H9 (cell line): ENCODE data around the gene TRIM56. TPM values are rescaled to one million over a fixed set of nuclear protein-coding genes. Genes with fewer than 3 reads are reported as not detected.

Experiments
- DNase-seq: peaks from one replicate; pipeline ENCODE4 v3.0.0-alpha.2; 2017
- H2AFZ ChIP-seq: one replicate; pipeline ENCODE4 v1.6.1; 2013; ENCODE audit warnings: mild to moderate bottlenecking, low read length, control low read depth, moderate library complexity
- H2AK5ac ChIP-seq: 2 replicates; pipeline ENCODE4 v1.6.1; 2013; ENCODE audit warnings: low read length, control low read depth, mixed read lengths; ENCODE audit not compliant: insufficient read length
- H2BK120ac ChIP-seq: one replicate; pipeline ENCODE4 v1.6.1; 2013; ENCODE audit warnings: low read depth, mild to moderate bottlenecking, low read length, control low read depth, inconsistent platforms; ENCODE audit not compliant: poor library complexity, severe bottlenecking
- H2BK12ac ChIP-seq: 2 replicates; pipeline ENCODE4 v1.6.1; 2013; ENCODE audit warnings: low read length, control low read depth, mixed read lengths, low read depth; ENCODE audit not compliant: insufficient read length
- H2BK15ac ChIP-seq: 2 replicates; pipeline ENCODE4 v1.6.1; 2013; ENCODE audit warnings: low read depth, low read length, control low read depth
- H2BK20ac ChIP-seq: one replicate; pipeline ENCODE4 v1.6.1; 2013; ENCODE audit warnings: low read depth, mild to moderate bottlenecking, low read length, control low read depth, inconsistent platforms; ENCODE audit not compliant: poor library complexity, severe bottlenecking
- H2BK5ac ChIP-seq: 2 replicates; pipeline ENCODE4 v1.6.1; 2013; ENCODE audit warnings: low read length, control low read depth, mixed read lengths; ENCODE audit not compliant: insufficient read length
- H3K14ac ChIP-seq: 2 replicates; pipeline ENCODE4 v1.6.1; 2013; ENCODE audit warnings: low read length, control low read depth; ENCODE audit not compliant: insufficient read depth
- H3K18ac ChIP-seq: 2 replicates; pipeline ENCODE4 v1.6.1; 2013; ENCODE audit warnings: low read depth, mild to moderate bottlenecking, mixed read lengths, low read length, control low read depth; ENCODE audit not compliant: insufficient read length
- H3K23ac ChIP-seq: 2 replicates; pipeline ENCODE4 v1.6.1; 2013; ENCODE audit warnings: low read length, control low read depth, mixed read lengths, low read depth; ENCODE audit not compliant: insufficient read length
- H3K23me2 ChIP-seq: 2 replicates; pipeline ENCODE4 v1.6.1; 2013; ENCODE audit warnings: low read depth, mild to moderate bottlenecking, mixed read lengths, low read length, control low read depth; ENCODE audit not compliant: insufficient read length, poor library complexity, severe bottlenecking
- H3K27ac ChIP-seq: 2 replicates; pipeline ENCODE4 v1.5.1; 2013; ENCODE audit warnings: low read length, control low read depth, mixed read lengths, low read depth; ENCODE audit not compliant: insufficient read length
- H3K27me3 ChIP-seq: 2 replicates; pipeline ENCODE4 v1.6.1; 2013; ENCODE audit warnings: low read length, control low read depth, inconsistent platforms; ENCODE audit not compliant: insufficient read depth
- H3K4ac ChIP-seq: 2 replicates; pipeline ENCODE4 v1.6.1; 2013; ENCODE audit warnings: low read depth, mild to moderate bottlenecking, control low read depth, inconsistent platforms, low read length, moderate library complexity
- H3K4me1 ChIP-seq: 2 replicates; pipeline ENCODE4 v1.6.1; 2013; ENCODE audit warnings: low read length, control low read depth, inconsistent platforms; ENCODE audit not compliant: insufficient read depth
- H3K4me2 ChIP-seq: 2 replicates; pipeline ENCODE4 v1.6.1; 2013; ENCODE audit warnings: low read length, control low read depth, mixed read lengths; ENCODE audit not compliant: insufficient read length, insufficient read depth
- H3K56ac ChIP-seq: 2 replicates; pipeline ENCODE4 v1.6.1; 2013; ENCODE audit warnings: low read depth, mild to moderate bottlenecking, mixed read lengths, low read length, control low read depth; ENCODE audit not compliant: insufficient read length
- H3K79me1 ChIP-seq: 2 replicates; pipeline ENCODE4 v1.6.1; 2013; ENCODE audit warnings: low read depth, mild to moderate bottlenecking, moderate library complexity, low read length, control low read depth, inconsistent platforms; ENCODE audit not compliant: insufficient read depth, poor library complexity, severe bottlenecking
- H3K79me2 ChIP-seq: 2 replicates; pipeline ENCODE4 v1.6.1; 2013; ENCODE audit warnings: low read length, control low read depth, inconsistent platforms; ENCODE audit not compliant: insufficient read depth
- H3K9ac ChIP-seq: 2 replicates; pipeline ENCODE4 v1.6.1; 2013; ENCODE audit warnings: low read length, control low read depth, mixed read lengths; ENCODE audit not compliant: insufficient read length; ENCODE audit errors: extremely low read depth
- H3K9me3 ChIP-seq: one replicate; pipeline ENCODE4 v1.6.1; 2013; ENCODE audit warnings: low read depth, low read length, inconsistent platforms; ENCODE audit not compliant: control insufficient read depth
- H3T11ph ChIP-seq: one replicate; pipeline ENCODE4 v1.6.1; 2013; ENCODE audit warnings: mild to moderate bottlenecking, low read length, control low read depth, inconsistent platforms
- H4K20me1 ChIP-seq: one replicate; pipeline ENCODE4 v1.6.1; 2013; ENCODE audit not compliant: control insufficient read depth, insufficient read length, insufficient read depth
- H4K5ac ChIP-seq: 2 replicates; pipeline ENCODE4 v1.6.1; 2013; ENCODE audit warnings: low read depth, mild to moderate bottlenecking, mixed read lengths, low read length, control low read depth; ENCODE audit not compliant: insufficient read length
- H4K8ac ChIP-seq: replicated peaks from 2 replicates; pipeline ENCODE4 v1.6.1; 2013; ENCODE audit warnings: low read length, control low read depth, mixed read lengths, low read depth; ENCODE audit not compliant: insufficient read length
- H4K91ac ChIP-seq: 2 replicates; pipeline ENCODE4 v1.6.1; 2013; ENCODE audit warnings: low read depth, mild to moderate bottlenecking, moderate library complexity, mixed read lengths, low read length, control low read depth; ENCODE audit not compliant: insufficient read length
- H3K27ac Mint-ChIP-seq, 3 experiments: 2 replicates in 2 of 3; 3 replicates in 1 of 3; pipeline ENCODE4 v1.8.0; 2020 to 2021; ENCODE audit warnings: mixed read lengths in 3 of 3, mild to moderate bottlenecking in 1 of 3, moderate library complexity in 1 of 3
- H3K27me3 Mint-ChIP-seq: 2 replicates; pipeline ENCODE4 v1.8.0; 2021; ENCODE audit warnings: low read depth, mild to moderate bottlenecking, moderate library complexity, mixed read lengths
- H3K36me3 Mint-ChIP-seq, 3 experiments: 2 replicates in 2 of 3; 3 replicates in 1 of 3; pipeline ENCODE4 v1.8.0; 2020 to 2021; ENCODE audit warnings: low read depth in 3 of 3, mixed read lengths in 3 of 3; ENCODE audit not compliant: insufficient read depth in 1 of 3
- H3K4me1 Mint-ChIP-seq, 2 experiments: 2 replicates each; pipeline ENCODE4 v1.8.0; 2020; ENCODE audit warnings: mixed read lengths in 2 of 2
- H3K4me3 Mint-ChIP-seq, 2 experiments: 2 replicates in 1 of 2; 3 replicates in 1 of 2; pipeline ENCODE4 v1.8.0; 2020 to 2021; ENCODE audit warnings: mild to moderate bottlenecking in 2 of 2, mixed read lengths in 2 of 2, moderate library complexity in 1 of 2
- H3K9me3 Mint-ChIP-seq, 2 experiments: 2 replicates in 1 of 2; 3 replicates in 1 of 2; pipeline ENCODE4 v1.8.0; 2020; ENCODE audit warnings: mild to moderate bottlenecking in 2 of 2, mixed read lengths in 2 of 2, moderate library complexity in 1 of 2
- WGBS: extraction: QIAGEN DNeasy Blood & Tissue Kit; methylation state at CpG from one replicate; pipeline ENCODE4 v1.1.7; 2013; ENCODE audit warnings: missing lambda C conversion rate, low lambda C conversion rate, mixed read lengths; ENCODE audit not compliant: insufficient read length; ENCODE audit errors: extremely low coverage; 5-methylcytosine and 5-hydroxymethylcytosine counted together
- total RNA-seq: library from RNA; stranded (reverse); gene quantifications from 2 replicates; pipeline ENCODE4 v1.2.1, GENCODE V29; 2021
- TF ChIP-seq, protein P1 (sequence below): fragments of 200-600 bp; sonication (generic); conservative IDR thresholded peaks from 3 replicates; pipeline ENCODE4 v1.8.0; 2021; ENCODE audit warnings: antibody characterized with exemption, mild to moderate bottlenecking

TRIM56 gene
- total RNA-seq, 1 experiment from 2014 or later = 21.8 TPM

DNA sequence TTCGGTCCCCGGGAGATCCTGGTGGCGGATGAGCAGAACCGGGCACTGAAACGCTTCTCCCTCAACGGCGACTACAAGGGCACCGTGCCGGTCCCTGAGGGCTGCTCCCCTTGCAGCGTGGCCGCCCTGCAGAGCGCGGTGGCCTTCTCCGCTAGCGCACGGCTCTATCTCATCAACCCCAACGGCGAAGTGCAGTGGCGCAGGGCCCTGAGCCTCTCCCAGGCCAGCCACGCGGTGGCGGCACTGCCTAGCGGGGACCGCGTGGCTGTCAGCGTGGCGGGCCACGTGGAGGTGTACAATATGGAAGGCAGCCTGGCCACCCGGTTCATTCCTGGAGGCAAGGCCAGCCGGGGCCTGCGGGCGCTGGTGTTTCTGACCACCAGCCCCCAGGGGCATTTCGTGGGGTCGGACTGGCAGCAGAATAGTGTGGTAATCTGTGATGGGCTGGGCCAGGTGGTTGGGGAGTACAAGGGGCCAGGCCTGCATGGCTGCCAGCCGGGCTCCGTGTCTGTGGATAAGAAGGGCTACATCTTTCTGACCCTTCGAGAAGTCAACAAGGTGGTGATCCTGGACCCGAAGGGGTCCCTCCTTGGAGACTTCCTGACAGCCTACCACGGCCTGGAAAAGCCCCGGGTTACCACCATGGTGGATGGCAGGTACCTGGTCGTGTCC, 3.7 kb downstream of the TRIM56 start:
- Histone ChIP-seq H3K23ac (no peak overlapping the region), H2AK5ac (no peak overlapping the region), H3K4me2 (no peak overlapping the region), H2BK15ac (no peak overlapping the region), H3K79me2 (peaks cover 4% of the 10 kb centered on the region; the same call in 1 of the 2 replicates), H3T11ph (no peak overlapping the region), H3K79me1 (peaks cover 3% of the 10 kb centered on the region), H3K4ac (no peak overlapping the region), H3K4me1 (peaks cover 4% of the 10 kb centered on the region; the same call in 1 of the 2 replicates), H3K27ac (no peak overlapping the region), H4K5ac (no peak overlapping the region), H3K27me3 (no peaks in the 10 kb centered on the region), H3K56ac (no peak overlapping the region), H2BK120ac (no peak overlapping the region), H3K14ac (no peak overlapping the region), H4K20me1 (no peaks in the 10 kb centered on the region), H3K9ac (no peak overlapping the region), H3K18ac (no peak overlapping the region), H4K8ac (no peak overlapping the region), H2BK12ac (no peak overlapping the region), H2AFZ (no peak overlapping the region), H2BK20ac (no peak overlapping the region), H3K23me2 (peaks cover 13% of the 10 kb centered on the region), H4K91ac (peak overlapping the region; percentile 89), H3K9me3 (no peaks in the 10 kb centered on the region), H2BK5ac (no peak overlapping the region)
- no peak for DNase-seq
- Mint-ChIP-seq H3K36me3 (peaks cover 15 to 40% (median 23%) of the 10 kb centered on the region in 3 experiments; a peak in 6 of 7 replicates), H3K9me3 (peaks cover 9% of the 10 kb centered on the region in 2 experiments), H3K27ac (no peak overlapping the region; a peak in 1 of 7 replicates), H3K27me3 (peaks cover 2% of the 10 kb centered on the region; the same call in 1 of the 2 replicates), H3K4me1 (peaks cover 12 to 14% of the 10 kb centered on the region in 2 experiments), H3K4me3 (no peak overlapping the region)
- no CpG with 5 or more reads among the region's 41 CpGs for WGBS
- TF ChIP-seq, protein P1, sequence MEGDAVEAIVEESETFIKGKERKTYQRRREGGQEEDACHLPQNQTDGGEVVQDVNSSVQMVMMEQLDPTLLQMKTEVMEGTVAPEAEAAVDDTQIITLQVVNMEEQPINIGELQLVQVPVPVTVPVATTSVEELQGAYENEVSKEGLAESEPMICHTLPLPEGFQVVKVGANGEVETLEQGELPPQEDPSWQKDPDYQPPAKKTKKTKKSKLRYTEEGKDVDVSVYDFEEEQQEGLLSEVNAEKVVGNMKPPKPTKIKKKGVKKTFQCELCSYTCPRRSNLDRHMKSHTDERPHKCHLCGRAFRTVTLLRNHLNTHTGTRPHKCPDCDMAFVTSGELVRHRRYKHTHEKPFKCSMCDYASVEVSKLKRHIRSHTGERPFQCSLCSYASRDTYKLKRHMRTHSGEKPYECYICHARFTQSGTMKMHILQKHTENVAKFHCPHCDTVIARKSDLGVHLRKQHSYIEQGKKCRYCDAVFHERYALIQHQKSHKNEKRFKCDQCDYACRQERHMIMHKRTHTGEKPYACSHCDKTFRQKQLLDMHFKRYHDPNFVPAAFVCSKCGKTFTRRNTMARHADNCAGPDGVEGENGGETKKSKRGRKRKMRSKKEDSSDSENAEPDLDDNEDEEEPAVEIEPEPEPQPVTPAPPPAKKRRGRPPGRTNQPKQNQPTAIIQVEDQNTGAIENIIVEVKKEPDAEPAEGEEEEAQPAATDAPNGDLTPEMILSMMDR = no peak
